ENCODE results near the gene APOBEC3F. TPM values are rescaled to one million over a fixed set of nuclear protein-coding genes. Genes with fewer than 3 reads are reported as not detected.

APOBEC3F gene
- total RNA-seq, 1 donor from 2014 or later = 5.9 TPM

- no peak for DNase-seq (ENCODE audit: low read depth, low spot score)
- Mint-ChIP-seq H3K36me3 (ENCODE audit: low read depth) (no peaks in the 10 kb centered on the region), H3K9me3 (no peaks in the 10 kb centered on the region), H3K27ac (ENCODE audit: unreplicated experiment) (no peak overlapping the region), H3K27me3 (ENCODE audit: low read depth) (no peaks in the 10 kb centered on the region), H3K4me1 (peaks cover 6% of the 10 kb centered on the region), H3K4me3 (no peak overlapping the region)
- no peak for TF ChIP-seq CTCF (conservative IDR thresholded peaks at IDR 0.05)
Measured at GRCh38 chr22:39101226-39101625, 60.6 kb downstream of the APOBEC3F start.

- Mint-ChIP-seq H3K27ac (ENCODE audit: unreplicated experiment) (no peak overlapping the region), H3K4me1 (no peaks in the 10 kb centered on the region), H3K27me3 (ENCODE audit: low read depth) (no peaks in the 10 kb centered on the region), H3K9me3 (no peaks in the 10 kb centered on the region), H3K36me3 (ENCODE audit: low read depth) (no peaks in the 10 kb centered on the region), H3K4me3 (no peak overlapping the region)
- DNase-seq (ENCODE audit: low read depth, low spot score) = no peak
- TF ChIP-seq CTCF (conservative IDR thresholded peaks at IDR 0.05) = no peak
Measured at GRCh38 chr22:39103431-39103830, 62.8 kb downstream of the APOBEC3F start.

Other genes with a start within 250 kb of the APOBEC3F start
- 18.0 and 18.9 TPM in 2 replicates for gene DNAL4, start 246.7 kb upstream of the APOBEC3F start, total RNA-seq
- gene NPTXR, start 196.8 kb upstream of the APOBEC3F start, total RNA-seq = 9.3 and 9.4 TPM in 2 replicates
- gene CBX6, start 168.6 kb upstream of the APOBEC3F start, total RNA-seq = 45.8 and 48.2 TPM in 2 replicates
- gene APOBEC3A, start 83.3 kb upstream of the APOBEC3F start, total RNA-seq = not detected in 2 replicates
- gene APOBEC3B, start 58.5 kb upstream of the APOBEC3F start, total RNA-seq = 12.3 and 14.5 TPM in 2 replicates
- 8.1 and 9.5 TPM in 2 replicates for gene APOBEC3C, start 26.6 kb upstream of the APOBEC3F start, total RNA-seq
- 1.1 and 1.4 TPM in 2 replicates for gene APOBEC3D, start 19.7 kb upstream of the APOBEC3F start, total RNA-seq
- gene APOBEC3G, start 36.4 kb downstream of the APOBEC3F start, total RNA-seq = 1.3 and 2.1 TPM in 2 replicates
- not detected in 2 replicates for gene APOBEC3H, start 56.4 kb downstream of the APOBEC3F start, total RNA-seq
- gene CBX7, start 111.8 kb downstream of the APOBEC3F start, total RNA-seq = 2.3 and 2.4 TPM in 2 replicates
- gene PDGFB, start 204.1 kb downstream of the APOBEC3F start, total RNA-seq = 0.16 and 0.80 TPM in 2 replicates

Data from neural crest cell (in vitro differentiated cells).